Hematopoietic multipotent progenitor cell treated with erythropoietin and hydrocortisone succinate and interleukin-3 and kit ligand, for 17 days (in vitro differentiated cells): ENCODE data around the gene MAST2.
A peak's percentile ranks its signal among the peaks of the same experiment; 100 is the strongest.
"Not testable (repeated sequence)": the region's sequence is repeated elsewhere in the genome, so short reads cannot be mapped to it uniquely, and the experiment has no call there.

Source experiments
- DNase-seq: peaks from one replicate; pipeline ENCODE4 v3.0.0-alpha.2; 2015; ENCODE audit warnings: low spot score

Gene MAST2

DNA sequence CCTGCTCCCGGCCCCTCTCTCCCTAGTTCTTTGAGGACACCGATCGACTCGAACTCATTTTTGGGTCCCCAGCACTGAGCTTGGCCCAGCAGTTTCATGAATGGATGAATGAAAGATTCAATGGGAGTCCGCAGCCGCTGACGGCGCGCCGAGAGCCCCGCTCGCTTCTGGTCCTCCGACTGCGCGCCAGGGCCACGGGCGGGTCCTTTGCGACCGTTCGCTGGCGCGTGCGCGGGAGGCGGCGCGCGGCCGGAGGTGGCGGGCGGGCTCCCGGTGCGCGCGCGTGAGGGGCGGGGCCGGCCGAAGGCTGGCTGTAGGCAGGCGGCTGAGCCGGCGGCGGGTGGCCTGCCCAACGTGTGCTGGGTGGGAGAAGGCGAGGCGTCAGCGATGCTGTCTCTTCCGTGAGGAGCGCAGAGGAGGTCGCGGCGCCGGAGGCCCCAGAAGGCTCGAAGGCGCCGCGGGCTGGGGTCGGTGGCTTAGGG lies at the start of gene MAST2:
MAST2 (plus strand) TSS at position 314 of the 482 bp plus-strand sequence. CDS start 284 bp downstream, outside the sequence.
- DNase-seq: peak; percentile 79

GRCh38 chr1:45755697-45756096 lies 47.7 kb upstream of the MAST2 start:
- no peak for DNase-seq

DNA sequence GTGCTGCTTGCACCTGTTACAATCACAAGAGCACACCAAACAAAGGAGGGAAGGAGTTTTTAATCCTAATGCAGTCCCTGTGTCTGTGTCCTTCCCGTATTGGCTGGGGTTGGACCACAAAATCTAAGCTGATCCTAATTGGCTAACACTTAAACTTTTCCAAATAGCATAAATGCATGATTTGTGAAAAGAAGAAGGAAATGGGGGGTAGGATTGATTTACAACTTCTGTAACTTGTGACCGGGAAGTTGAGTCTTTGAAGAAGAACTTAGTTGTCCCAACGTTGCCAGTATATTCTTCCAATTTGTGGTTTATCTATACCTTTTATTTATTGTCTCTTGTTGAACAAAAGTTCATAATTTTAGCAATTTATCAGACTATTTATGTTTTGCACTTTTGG lies 41.1 kb upstream of the MAST2 start:
- DNase-seq: no peak

GRCh38 chr1:45765999-45766792 lies 37.2 kb upstream of the MAST2 start:
- no peak for DNase-seq

DNA sequence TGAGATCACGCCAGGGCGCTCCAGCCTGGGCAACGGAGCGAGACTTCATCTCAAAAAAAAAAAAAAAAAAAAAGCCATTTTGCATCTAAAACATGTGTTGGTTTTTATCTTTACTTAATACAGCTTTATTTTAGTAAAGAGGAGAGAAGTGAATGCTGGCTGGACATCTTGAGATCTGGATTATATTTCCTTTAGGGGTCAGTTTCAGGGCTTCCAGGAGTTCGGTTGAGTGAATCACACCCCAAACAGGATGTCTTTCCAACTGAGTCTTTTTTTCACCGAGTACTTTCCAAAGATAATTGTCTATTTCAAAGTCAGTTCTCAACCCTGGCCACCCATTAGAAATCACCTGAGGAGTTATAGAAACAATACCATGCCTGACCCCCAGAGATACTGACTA lies 36.4 kb upstream of the MAST2 start:
- no peak for DNase-seq

- DNase-seq: no peak
Observed at GRCh38 chr1:45769261-45769932, 34.0 kb upstream of the MAST2 start.

DNA sequence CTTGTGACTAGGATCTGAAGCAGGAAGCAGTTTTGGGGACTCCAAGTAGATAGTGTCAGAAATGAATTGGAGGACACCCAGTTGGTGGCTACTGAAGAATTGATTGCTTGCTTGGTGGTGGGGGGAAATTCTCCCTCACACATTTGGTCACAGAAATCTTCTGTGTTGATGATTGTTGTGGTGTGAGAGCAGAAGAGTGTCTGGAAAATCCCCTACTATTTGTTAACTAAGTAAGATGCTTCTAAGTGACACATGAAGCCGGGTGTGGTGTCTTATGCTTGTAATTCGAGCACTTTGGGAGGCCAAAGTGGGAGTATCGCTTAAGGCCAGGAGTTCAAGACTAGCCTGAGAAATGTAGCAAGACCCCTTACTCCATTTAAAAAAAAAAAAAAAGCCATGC lies 30.4 kb upstream of the MAST2 start:
- DNase-seq: no peak

- no peak for DNase-seq
Observed at GRCh38 chr1:45775794-45776193, 27.6 kb upstream of the MAST2 start.

GRCh38 chr1:45785583-45785982 lies 17.8 kb upstream of the MAST2 start:
- no peak for DNase-seq

GRCh38 chr1:45787905-45788304 lies 15.5 kb upstream of the MAST2 start:
- DNase-seq: no peak

DNA sequence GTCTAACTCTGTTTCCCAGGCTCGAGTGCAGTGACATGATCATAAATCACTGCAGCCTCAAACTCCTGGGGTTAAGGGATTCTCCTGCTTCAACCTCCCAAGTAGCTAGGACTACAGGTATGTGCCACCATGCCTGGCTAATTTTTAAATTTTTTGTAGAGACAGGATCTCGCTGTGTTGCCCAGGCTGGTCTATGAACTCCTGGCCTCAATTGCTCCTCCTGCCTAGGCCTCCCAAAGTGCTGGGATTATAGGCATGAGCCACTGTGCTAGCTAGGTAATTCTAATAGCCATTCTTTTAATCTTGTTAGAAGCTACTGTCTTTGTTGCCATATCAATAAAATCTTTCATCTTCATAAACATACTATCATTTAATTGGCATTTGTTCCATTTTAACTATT lies 13.8 kb upstream of the MAST2 start:
- no peak for DNase-seq

DNA sequence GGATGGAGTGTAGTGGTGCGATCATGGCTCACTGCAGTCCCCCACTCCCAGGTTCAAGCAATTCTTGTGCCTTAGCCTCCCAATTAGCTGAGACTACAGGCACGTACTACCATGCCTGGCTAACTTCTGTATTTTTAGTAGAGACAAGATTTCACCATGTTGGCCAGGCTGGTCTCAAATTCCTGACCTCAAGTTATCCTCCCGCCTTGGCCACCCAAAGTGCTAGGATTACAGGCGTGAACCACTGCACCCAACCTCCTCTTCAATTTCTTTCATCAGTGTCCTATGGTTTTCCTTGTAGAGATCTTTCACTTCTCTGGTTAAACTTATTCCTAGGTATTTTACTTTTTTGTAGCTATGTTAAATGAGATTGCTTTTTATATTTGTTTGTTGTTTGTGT lies 10.7 kb upstream of the MAST2 start:
- no peak for DNase-seq

GRCh38 chr1:45793942-45794604 lies 9.3 kb upstream of the MAST2 start:
- DNase-seq: no peak

- DNase-seq: no peak
Observed at GRCh38 chr1:45796381-45796780, 7.0 kb upstream of the MAST2 start.

GRCh38 chr1:45796946-45797345 lies 6.5 kb upstream of the MAST2 start:
- DNase-seq: no peak

GRCh38 chr1:45800899-45801298 lies 2.5 kb upstream of the MAST2 start:
- no peak for DNase-seq

GRCh38 chr1:45802343-45803298 lies 791 bp upstream of the MAST2 start:
- DNase-seq: no peak

- not testable (repeated sequence) for DNase-seq
Observed at GRCh38 chr1:45803781-45804668, 613 bp downstream of the MAST2 start.

DNA sequence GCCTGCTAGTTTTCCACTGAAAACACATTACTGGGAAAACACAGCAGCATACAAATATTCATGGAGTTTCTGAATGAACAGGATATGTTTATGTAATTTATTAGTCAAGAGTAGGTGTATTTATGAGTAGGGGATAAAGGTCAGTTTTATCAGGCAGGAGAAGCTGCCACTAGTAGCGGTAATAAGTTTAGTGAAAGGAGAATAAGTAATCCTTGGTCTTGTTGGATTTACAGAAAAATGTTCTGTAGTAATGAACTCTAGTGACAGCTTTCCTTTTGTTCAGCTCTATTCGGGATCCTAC lies 1.2 kb downstream of the MAST2 start:
- no peak for DNase-seq

DNA sequence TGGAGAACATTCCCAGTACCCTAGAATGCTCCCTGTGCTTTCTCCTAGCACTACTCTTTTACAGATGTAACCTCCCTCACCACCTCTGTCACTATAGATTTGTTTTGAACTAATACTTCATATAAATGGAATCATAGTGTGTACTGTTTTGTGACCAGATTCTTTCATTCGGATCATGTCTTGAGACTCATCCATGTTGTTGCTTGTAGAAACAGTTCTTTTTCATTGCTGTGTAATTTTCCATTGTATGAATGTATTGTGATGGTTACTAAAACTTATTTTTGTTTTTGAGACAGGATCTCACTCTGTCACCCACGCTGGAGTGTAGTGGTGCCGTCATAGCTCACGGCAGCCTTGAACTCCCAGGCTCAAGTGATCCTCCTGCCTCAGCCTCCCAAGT lies 2.7 kb downstream of the MAST2 start:
- DNase-seq: no peak

DNA sequence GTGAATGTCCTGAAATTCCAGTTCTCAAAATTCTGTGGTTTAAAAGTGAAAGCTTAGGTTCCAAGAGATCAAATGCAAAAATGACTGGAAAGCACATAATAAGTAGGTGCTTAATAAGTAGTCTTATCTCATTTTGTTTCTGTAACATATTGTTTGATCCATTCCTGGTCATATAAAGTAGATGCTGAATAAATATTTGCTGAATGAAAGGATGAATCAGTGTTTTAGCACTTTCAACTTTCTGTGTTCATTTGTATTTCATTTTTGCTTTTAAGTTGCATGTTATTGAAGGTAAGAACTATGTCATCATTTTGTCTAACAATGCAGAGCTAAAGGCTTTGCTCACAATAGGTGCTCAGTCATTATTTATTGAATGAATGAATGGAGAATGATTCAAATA lies 6.3 kb downstream of the MAST2 start:
- no peak for DNase-seq
